Measurements from ENCODE around the gene BORCS8. TPM values are rescaled to one million over a fixed set of nuclear protein-coding genes. Genes with fewer than 3 reads are reported as not detected.

BORCS8 gene
- total RNA-seq, 4 donors from 2014 or later = 4.4 to 15.2 (median 10.9) TPM

DNA sequence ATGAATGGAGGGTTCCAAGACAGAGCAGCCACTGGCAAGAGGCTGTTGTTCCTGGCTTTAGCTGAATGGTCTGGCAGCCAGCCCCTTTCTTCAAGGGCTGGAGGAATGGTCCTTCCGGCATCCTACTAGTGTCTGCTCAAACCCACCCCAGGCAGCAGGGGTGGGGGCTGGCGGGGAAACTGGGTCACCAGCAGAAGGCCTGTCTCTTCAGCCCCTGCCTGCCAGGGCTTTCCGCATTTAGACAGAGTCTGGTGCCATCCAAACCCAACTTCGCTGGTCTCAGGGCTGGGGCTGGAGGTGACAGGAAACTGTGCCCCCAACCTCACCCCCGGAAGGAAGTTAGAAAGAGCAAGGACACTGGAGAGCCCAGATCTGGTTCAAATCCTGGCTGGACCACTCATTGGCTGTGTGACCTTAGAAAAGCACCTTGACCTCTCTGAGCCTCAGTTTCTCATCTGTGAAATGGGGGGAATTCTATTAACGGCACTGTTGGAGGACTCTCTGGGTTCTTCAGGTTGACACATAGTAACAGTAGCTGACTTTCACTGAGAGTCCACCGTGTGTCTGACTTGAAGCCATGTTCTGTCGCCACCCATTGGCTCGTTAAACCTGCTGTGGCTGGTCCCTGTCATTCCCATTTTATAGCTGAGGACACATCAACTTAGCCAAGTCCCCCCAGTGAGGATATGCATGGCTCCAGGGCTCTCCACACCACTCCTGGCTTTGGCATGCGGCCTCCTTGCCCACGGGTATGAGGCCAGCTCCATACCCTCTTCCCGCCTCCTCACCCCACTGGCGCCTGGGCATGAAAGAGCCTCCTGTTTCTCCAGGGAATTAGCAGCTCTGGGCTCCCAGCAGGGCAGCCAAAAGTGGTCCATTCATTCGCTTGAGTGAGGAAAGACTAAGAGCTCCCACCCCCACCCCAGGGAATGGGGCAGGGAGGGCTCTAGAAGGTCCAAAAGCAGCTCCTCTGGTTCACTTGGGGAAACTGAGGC, 13.8 kb upstream of the BORCS8 start:
- no peak for TF ChIP-seq POLR2A (IDR thresholded peaks at IDR 0.05)
- TF ChIP-seq CTCF (IDR thresholded peaks at IDR 0.05) = no peak
- intact Hi-C loops (cut with DNase I; ENCODE audit: low total_unique reads) = no loop called here
- 47 to 55% methylated on average over 13 to 14 of the region's 14 CpGs for WGBS, 2 donors
- DNase-seq (ENCODE audit: low spot score in 2 of 2) = no peak
- H3K4me3 ChIP-seq (ENCODE audit: low read depth, poor library complexity, severe bottlenecking) = no peak overlapping the region

DNA sequence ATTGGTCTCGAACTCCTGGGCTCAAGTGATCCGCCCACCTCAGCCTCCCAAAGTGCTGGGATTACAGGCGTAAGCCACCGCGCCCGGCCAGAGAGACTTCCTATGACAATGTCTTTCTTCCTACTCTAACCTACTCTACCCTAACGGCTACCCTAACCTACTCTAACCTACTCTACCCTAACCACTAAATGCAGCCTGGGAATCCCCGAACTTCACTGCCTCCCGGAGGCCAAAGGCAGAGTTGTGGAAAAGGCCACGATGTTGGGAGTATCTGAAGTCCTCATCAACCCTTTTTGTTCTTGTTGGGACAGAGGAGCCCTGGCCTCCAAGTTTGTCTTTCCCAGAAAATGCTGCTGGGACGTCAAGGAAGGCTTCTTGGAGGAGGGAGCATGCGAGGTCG, 12.2 kb upstream of the BORCS8 start:
- no peak for TF ChIP-seq POLR2A (IDR thresholded peaks at IDR 0.05)
- TF ChIP-seq CTCF (IDR thresholded peaks at IDR 0.05) = no peak
- no peak for DNase-seq (ENCODE audit: low spot score in 2 of 2)
- H3K4me3 ChIP-seq (ENCODE audit: low read depth, poor library complexity, severe bottlenecking) = no peak overlapping the region
- intact Hi-C loops (cut with DNase I; ENCODE audit: low total_unique reads) = no loop called here
- WGBS, 2 donors = 71 to 81% methylated on average over 13 of the region's 13 CpGs

DNA sequence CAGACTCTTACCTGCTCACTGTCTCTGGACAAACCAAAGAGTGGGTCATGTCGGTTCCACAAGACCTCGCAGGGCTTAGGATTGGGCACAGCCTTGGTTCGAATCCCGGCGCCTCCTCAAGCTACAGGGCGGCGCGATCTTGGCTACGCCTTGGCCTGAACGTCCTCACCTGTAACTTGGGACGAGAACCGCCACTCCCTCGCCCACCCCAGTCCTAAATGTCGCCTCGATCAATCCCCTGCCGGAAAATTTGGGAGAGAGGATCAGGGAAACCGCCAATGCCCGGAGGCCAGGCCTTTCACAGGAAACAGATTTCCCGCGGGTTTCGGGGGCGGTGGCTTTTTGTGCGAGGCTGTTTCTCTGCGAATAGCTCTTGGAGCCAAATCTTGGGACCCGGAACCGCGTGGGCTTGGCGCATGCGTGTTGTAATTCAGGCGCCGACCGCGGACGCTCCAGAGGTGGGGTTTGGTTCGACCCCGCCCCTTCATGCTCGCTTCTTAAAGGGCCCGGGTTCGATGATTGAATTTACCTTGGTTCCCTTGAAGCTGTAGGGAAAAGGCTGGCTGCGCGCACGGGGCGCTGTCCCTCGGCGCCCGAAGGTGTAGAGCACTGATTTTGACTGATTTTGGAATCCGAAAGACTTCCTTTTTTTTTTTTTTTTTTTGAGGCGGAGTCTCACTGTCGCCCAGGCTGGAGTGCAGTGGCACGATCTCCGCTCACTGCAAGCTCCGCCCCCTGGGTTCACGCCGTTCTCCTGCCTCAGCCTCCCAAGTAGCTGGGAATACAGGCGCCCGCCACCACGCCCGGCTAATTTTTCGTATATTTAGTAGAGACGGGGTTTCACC, 11.3 kb upstream of the BORCS8 start, which contains the start of gene NR2C2AP:
Gene NR2C2AP (minus strand): TSS at position 403 of the 845 bp plus-strand sequence. CDS start 354 bp downstream, at position 49.
- no peak for TF ChIP-seq CTCF (IDR thresholded peaks at IDR 0.05)
- TF ChIP-seq POLR2A (IDR thresholded peaks at IDR 0.05) = no peak
- peak; percentile 91 to 98 for DNase-seq (ENCODE audit: low spot score in 2 of 2)
- intact Hi-C loops (cut with DNase I; ENCODE audit: low total_unique reads) = no loop called here

GRCh38 chr19:19202707-19203011, 10.7 kb upstream of the BORCS8 start:
- 2 to 16% methylated on average over 11 of the region's 11 CpGs for WGBS, 2 donors
- TF ChIP-seq POLR2A (IDR thresholded peaks at IDR 0.05) (no peak), CTCF (IDR thresholded peaks at IDR 0.05) (no peak)
- H3K4me3 ChIP-seq (ENCODE audit: low read depth, poor library complexity, severe bottlenecking) = peak overlapping the region; percentile 61
- DNase-seq (ENCODE audit: low spot score in 2 of 2) = no peak
- intact Hi-C loops (cut with DNase I; ENCODE audit: low total_unique reads) = no loop called here

More for the DNA sequence above, 11.3 kb upstream of the BORCS8 start, which contains the start of gene NR2C2AP:
- 6% methylated on average over 60 of the region's 60 CpGs for WGBS, 2 donors
- peak within 1 kb of the TSS; percentile 61 for H3K4me3 ChIP-seq (ENCODE audit: low read depth, poor library complexity, severe bottlenecking)

GRCh38 chr19:19201697-19202630, 10.0 kb upstream of the BORCS8 start:
- no peak for TF ChIP-seq CTCF (IDR thresholded peaks at IDR 0.05)
- no peak for TF ChIP-seq POLR2A (IDR thresholded peaks at IDR 0.05)
- H3K4me3 ChIP-seq (ENCODE audit: low read depth, poor library complexity, severe bottlenecking) = peak overlapping the region; percentile 61
- WGBS, 2 donors = 69 to 77% methylated on average over 19 of the region's 19 CpGs
- intact Hi-C loops (cut with DNase I; ENCODE audit: low total_unique reads) = no loop called here
- no peak for DNase-seq (ENCODE audit: low spot score in 2 of 2)
